GM23338 (cell line): ENCODE data around the gene IGSF5. TPM values are rescaled to one million over a fixed set of nuclear protein-coding genes. Genes with fewer than 3 reads are reported as not detected.

Experiments
- ATAC-seq: fragments of 200-7000 bp; cut with Tn5 transposase; 3 replicates; pipeline ENCODE4 v1.9.1; 2020
- DNase-seq: peaks from one replicate; pipeline ENCODE4 v3.0.0-alpha.2; 2015; ENCODE audit warnings: low spot score
- H2AFZ ChIP-seq: fragments of 200-600 bp; sonication (generic); 2 replicates; pipeline ENCODE4 v1.8.0; 2016; ENCODE audit warnings: antibody characterized with exemption, mild to moderate bottlenecking, moderate library complexity
- H3F3A ChIP-seq: fragments of 200-600 bp; sonication (generic); replicated peaks from 2 replicates; pipeline ENCODE4 v1.8.0; 2017; ENCODE audit warnings: antibody characterized with exemption, mixed run types, low read depth
- H3K27ac ChIP-seq: fragments of 200-600 bp; sonication (generic); 2 replicates; pipeline ENCODE4 v1.6.1; 2016; ENCODE audit warnings: low read depth
- H3K27me3 ChIP-seq: fragments of 200-600 bp; sonication (generic); 2 replicates; pipeline ENCODE4 v1.8.0; 2016; ENCODE audit warnings: mild to moderate bottlenecking, mixed run types, moderate library complexity; ENCODE audit not compliant: insufficient read depth
- H3K36me3 ChIP-seq: fragments of 200-600 bp; sonication (generic); 2 replicates; pipeline ENCODE4 v1.8.0; 2016; ENCODE audit warnings: mild to moderate bottlenecking; ENCODE audit not compliant: insufficient read depth
- H3K4me1 ChIP-seq: fragments of 200-600 bp; sonication (generic); 2 replicates; pipeline ENCODE4 v1.8.0; 2016; ENCODE audit warnings: mild to moderate bottlenecking, moderate library complexity; ENCODE audit not compliant: insufficient read depth
- H3K4me2 ChIP-seq: fragments of 200-600 bp; sonication (generic); 2 replicates; pipeline ENCODE4 v1.7.1; 2017; ENCODE audit warnings: mixed run types
- H3K4me3 ChIP-seq: fragments of 200-600 bp; sonication (generic); 2 replicates; pipeline ENCODE4 v1.6.1; 2016; ENCODE audit warnings: mixed run types
- H3K79me2 ChIP-seq: fragments of 200-600 bp; sonication (generic); replicated peaks from 2 replicates; pipeline ENCODE4 v1.8.0; 2017; ENCODE audit warnings: mild to moderate bottlenecking; ENCODE audit not compliant: insufficient read depth
- H3K9me2 ChIP-seq: fragments of 200-600 bp; sonication (generic); 2 replicates; pipeline ENCODE4 v1.8.0; 2017; ENCODE audit not compliant: insufficient read depth
- H4K20me1 ChIP-seq: fragments of 200-600 bp; sonication (generic); replicated peaks from 2 replicates; pipeline ENCODE4 v1.8.0; 2017; ENCODE audit warnings: mild to moderate bottlenecking; ENCODE audit not compliant: insufficient read depth
- H3K27ac Mint-ChIP-seq: 2 replicates; pipeline ENCODE4 v1.8.0; 2020; ENCODE audit warnings: inconsistent platforms, mild to moderate bottlenecking, moderate library complexity, mixed read lengths
- H3K27me3 Mint-ChIP-seq: 3 replicates; pipeline ENCODE4 v1.8.0; 2022; ENCODE audit warnings: low read depth, mild to moderate bottlenecking, moderate library complexity, mixed read lengths, inconsistent platforms; ENCODE audit not compliant: insufficient read depth, poor library complexity
- H3K36me3 Mint-ChIP-seq: 3 replicates; pipeline ENCODE4 v1.8.0; 2021; ENCODE audit warnings: low read depth, mild to moderate bottlenecking, inconsistent platforms, moderate library complexity, mixed read lengths
- H3K4me1 Mint-ChIP-seq: 3 replicates; pipeline ENCODE4 v1.8.0; 2020; ENCODE audit warnings: mild to moderate bottlenecking, inconsistent platforms, mixed read lengths
- H3K4me3 Mint-ChIP-seq: 3 replicates; pipeline ENCODE4 v1.8.0; 2021; ENCODE audit warnings: moderate library complexity, mild to moderate bottlenecking, inconsistent platforms, mixed read lengths
- H3K9me3 Mint-ChIP-seq: 3 replicates; pipeline ENCODE4 v1.8.0; 2020; ENCODE audit warnings: moderate library complexity, mild to moderate bottlenecking, inconsistent platforms, mixed read lengths
- EZH2 ChIP-seq: fragments of 200-600 bp; sonication (generic); IDR thresholded peaks from one replicate; pipeline ENCODE4 v1.8.0; 2017; ENCODE audit warnings: antibody characterized with exemption, mild to moderate bottlenecking, low read depth; ENCODE audit not compliant: unreplicated experiment
- POLR2AphosphoS5 ChIP-seq: IDR thresholded peaks from 2 replicates; pipeline ENCODE4 v1.6.1; 2016; ENCODE audit warnings: antibody characterized with exemption, low read depth
- ZNF114 ChIP-seq: fragments of 250-450 bp; sonication (Bioruptor Pico); IDR thresholded peaks from 2 replicates; pipeline ENCODE4 v1.5.0; 2020; ENCODE audit warnings: mild to moderate bottlenecking, moderate library complexity
- polyA plus RNA-seq: library from polyadenylated mRNA; unstranded; fragments of >200 nt; fragmentation: Nextera tagmentation; extraction: Ambion mirVana; gene quantifications from 2 replicates; pipeline ENCODE4 v1.2.1, GENCODE V29; 2016
- total RNA-seq: library from RNA; depleted of rRNA; stranded (reverse); fragments of >200 nt; shearing (Covaris generic); gene quantifications from 2 replicates; pipeline ENCODE4 v1.2.3, GENCODE V29; 2014
- TF ChIP-seq, protein P1 (sequence below): fragments of 250-450 bp; sonication (Bioruptor Pico); IDR thresholded peaks from 2 replicates; pipeline ENCODE4 v1.5.0; 2020; ENCODE audit warnings: mild to moderate bottlenecking, moderate library complexity
- TF ChIP-seq, protein P2 (sequence below): IDR thresholded peaks from 2 replicates; pipeline ENCODE4 v1.6.1; 2016; ENCODE audit warnings: antibody characterized with exemption

IGSF5 gene
- total and polyA plus RNA-seq, 2 experiments from 2014 or later: 4.4 to 10.1 TPM

DNA sequence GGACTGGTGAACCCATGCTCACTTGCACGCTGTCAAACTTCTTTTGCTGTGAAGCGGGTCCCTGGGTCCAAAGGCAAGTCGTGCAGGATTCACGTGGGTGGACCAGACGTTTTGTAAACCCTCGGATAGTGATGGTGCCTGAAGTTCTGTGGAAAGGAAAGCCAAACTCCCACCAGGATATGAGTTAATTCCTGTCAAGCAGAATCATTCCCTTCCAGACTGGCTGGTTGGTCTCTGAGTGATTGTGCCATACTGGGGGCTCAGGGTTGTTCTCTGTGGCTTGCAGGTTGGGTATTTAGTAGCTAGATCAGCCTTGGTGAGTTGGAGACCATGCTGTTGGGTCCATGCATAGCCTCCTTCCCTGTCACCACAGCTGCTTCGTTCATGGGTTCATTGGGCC lies 32.7 kb upstream of the IGSF5 start (continued):
- TF ChIP-seq, protein P1, sequence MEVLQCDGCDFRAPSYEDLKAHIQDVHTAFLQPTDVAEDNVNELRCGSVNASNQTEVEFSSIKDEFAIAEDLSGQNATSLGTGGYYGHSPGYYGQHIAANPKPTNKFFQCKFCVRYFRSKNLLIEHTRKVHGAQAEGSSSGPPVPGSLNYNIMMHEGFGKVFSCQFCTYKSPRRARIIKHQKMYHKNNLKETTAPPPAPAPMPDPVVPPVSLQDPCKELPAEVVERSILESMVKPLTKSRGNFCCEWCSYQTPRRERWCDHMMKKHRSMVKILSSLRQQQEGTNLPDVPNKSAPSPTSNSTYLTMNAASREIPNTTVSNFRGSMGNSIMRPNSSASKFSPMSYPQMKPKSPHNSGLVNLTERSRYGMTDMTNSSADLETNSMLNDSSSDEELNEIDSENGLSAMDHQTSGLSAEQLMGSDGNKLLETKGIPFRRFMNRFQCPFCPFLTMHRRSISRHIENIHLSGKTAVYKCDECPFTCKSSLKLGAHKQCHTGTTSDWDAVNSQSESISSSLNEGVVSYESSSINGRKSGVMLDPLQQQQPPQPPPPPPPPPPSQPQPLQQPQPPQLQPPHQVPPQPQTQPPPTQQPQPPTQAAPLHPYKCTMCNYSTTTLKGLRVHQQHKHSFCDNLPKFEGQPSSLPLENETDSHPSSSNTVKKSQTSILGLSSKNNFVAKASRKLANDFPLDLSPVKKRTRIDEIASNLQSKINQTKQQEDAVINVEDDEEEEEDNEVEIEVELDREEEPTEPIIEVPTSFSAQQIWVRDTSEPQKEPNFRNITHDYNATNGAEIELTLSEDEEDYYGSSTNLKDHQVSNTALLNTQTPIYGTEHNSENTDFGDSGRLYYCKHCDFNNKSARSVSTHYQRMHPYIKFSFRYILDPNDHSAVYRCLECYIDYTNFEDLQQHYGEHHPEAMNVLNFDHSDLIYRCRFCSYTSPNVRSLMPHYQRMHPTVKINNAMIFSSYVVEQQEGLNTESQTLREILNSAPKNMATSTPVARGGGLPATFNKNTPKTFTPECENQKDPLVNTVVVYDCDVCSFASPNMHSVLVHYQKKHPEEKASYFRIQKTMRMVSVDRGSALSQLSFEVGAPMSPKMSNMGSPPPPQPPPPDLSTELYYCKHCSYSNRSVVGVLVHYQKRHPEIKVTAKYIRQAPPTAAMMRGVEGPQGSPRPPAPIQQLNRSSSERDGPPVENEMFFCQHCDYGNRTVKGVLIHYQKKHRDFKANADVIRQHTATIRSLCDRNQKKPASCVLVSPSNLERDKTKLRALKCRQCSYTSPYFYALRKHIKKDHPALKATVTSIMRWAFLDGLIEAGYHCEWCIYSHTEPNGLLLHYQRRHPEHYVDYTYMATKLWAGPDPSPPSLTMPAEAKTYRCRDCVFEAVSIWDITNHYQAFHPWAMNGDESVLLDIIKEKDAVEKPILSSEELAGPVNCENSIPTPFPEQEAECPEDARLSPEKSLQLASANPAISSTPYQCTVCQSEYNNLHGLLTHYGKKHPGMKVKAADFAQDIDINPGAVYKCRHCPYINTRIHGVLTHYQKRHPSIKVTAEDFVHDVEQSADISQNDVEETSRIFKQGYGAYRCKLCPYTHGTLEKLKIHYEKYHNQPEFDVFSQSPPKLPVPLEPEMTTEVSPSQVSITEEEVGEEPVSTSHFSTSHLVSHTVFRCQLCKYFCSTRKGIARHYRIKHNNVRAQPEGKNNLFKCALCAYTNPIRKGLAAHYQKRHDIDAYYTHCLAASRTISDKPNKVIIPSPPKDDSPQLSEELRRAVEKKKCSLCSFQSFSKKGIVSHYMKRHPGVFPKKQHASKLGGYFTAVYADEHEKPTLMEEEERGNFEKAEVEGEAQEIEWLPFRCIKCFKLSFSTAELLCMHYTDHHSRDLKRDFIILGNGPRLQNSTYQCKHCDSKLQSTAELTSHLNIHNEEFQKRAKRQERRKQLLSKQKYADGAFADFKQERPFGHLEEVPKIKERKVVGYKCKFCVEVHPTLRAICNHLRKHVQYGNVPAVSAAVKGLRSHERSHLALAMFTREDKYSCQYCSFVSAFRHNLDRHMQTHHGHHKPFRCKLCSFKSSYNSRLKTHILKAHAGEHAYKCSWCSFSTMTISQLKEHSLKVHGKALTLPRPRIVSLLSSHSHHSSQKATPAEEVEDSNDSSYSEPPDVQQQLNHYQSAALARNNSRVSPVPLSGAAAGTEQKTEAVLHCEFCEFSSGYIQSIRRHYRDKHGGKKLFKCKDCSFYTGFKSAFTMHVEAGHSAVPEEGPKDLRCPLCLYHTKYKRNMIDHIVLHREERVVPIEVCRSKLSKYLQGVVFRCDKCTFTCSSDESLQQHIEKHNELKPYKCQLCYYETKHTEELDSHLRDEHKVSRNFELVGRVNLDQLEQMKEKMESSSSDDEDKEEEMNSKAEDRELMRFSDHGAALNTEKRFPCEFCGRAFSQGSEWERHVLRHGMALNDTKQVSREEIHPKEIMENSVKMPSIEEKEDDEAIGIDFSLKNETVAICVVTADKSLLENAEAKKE (CRISPR knock-in tag): no peak
- TF ChIP-seq, protein P2, sequence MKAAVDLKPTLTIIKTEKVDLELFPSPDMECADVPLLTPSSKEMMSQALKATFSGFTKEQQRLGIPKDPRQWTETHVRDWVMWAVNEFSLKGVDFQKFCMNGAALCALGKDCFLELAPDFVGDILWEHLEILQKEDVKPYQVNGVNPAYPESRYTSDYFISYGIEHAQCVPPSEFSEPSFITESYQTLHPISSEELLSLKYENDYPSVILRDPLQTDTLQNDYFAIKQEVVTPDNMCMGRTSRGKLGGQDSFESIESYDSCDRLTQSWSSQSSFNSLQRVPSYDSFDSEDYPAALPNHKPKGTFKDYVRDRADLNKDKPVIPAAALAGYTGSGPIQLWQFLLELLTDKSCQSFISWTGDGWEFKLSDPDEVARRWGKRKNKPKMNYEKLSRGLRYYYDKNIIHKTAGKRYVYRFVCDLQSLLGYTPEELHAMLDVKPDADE: no peak
- no peak for TF ChIP-seq ZNF114 (CRISPR knock-in tag)

DNA sequence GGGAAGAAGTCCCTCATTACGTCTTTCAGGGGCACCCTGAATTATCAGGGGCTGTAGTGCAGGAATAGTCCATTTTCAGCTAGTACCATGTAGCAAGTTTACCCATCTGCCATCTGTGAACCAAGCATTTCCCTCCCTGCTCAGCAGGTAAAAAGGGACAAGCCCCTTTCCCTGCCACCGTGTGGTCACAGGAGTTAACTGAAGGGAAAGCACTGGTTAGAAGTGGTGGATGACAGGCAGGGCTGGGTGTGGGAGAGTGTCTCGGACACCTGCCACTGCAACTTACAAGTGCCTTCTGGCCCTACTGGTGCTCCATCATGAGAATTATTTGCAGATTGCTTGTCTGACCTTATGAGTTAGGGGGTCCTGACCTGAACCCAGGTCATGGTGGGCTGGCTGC lies 32.0 kb upstream of the IGSF5 start:
- no peak overlapping the region for H3K4me2 ChIP-seq
- H3K4me1 ChIP-seq: peaks cover 14% of the 10 kb centered on the region
- H3K27me3 ChIP-seq: no peaks in the 10 kb centered on the region
- Mint-ChIP-seq H3K27ac (no peak overlapping the region), H3K4me1 (peaks cover 8% of the 10 kb centered on the region), H3K36me3 (peaks cover 35% of the 10 kb centered on the region), H3K4me3 (no peak overlapping the region), H3K27me3 (peaks cover 6% of the 10 kb centered on the region), H3K9me3 (no peaks in the 10 kb centered on the region; the same call in none of the 3 replicates)
- H3K4me3 ChIP-seq: no peak overlapping the region
- no peak overlapping the region for H3K27ac ChIP-seq
- H4K20me1 ChIP-seq: no peaks in the 10 kb centered on the region
- ATAC-seq (peak; percentile 71), DNase-seq (peak; percentile 52)
- H3K79me2 ChIP-seq: no peaks in the 10 kb centered on the region
- no peaks in the 10 kb centered on the region; the same call in 1 of the 2 replicates for H3K36me3 ChIP-seq
- no peak overlapping the region for H2AFZ ChIP-seq
- H3F3A ChIP-seq: no peaks in the 10 kb centered on the region
- H3K9me2 ChIP-seq: peaks cover 27% of the 10 kb centered on the region
- TF ChIP-seq ZNF114 (CRISPR knock-in tag) (no peak), POLR2AphosphoS5 (no peak), EZH2 (no peak)
- TF ChIP-seq, protein P2: no peak
- TF ChIP-seq, protein P1 (CRISPR knock-in tag): no peak
